Right renal pelvis (tissue), 4 donors: ENCODE data around the gene SHISA2. TPM values are rescaled to one million over a fixed set of nuclear protein-coding genes. Genes with fewer than 3 reads are reported as not detected.
"Not testable (repeated sequence)": the region's sequence is repeated elsewhere in the genome, so short reads cannot be mapped to it uniquely, and the experiment has no call there.

Source experiments
- DNase-seq, 4 donors: peaks; one replicate each; pipeline ENCODE4 v3.0.0-alpha.2; 2013; ENCODE audit warnings: low read depth in 4 of 4, low spot score in 3 of 4, missing footprints in 1 of 4
- polyA plus RNA-seq, 4 donors: library from polyadenylated mRNA; unstranded; fragments of 120-200 nt; gene quantifications; one replicate each; pipeline ENCODE4 v1.2.1, GENCODE V29; 2013; ENCODE audit not compliant: insufficient read length in 4 of 4

SHISA2 gene
- 10 to 100 TPM; 59.0 to 68.7 (median 61.1) TPM for polyA plus RNA-seq

DNA sequence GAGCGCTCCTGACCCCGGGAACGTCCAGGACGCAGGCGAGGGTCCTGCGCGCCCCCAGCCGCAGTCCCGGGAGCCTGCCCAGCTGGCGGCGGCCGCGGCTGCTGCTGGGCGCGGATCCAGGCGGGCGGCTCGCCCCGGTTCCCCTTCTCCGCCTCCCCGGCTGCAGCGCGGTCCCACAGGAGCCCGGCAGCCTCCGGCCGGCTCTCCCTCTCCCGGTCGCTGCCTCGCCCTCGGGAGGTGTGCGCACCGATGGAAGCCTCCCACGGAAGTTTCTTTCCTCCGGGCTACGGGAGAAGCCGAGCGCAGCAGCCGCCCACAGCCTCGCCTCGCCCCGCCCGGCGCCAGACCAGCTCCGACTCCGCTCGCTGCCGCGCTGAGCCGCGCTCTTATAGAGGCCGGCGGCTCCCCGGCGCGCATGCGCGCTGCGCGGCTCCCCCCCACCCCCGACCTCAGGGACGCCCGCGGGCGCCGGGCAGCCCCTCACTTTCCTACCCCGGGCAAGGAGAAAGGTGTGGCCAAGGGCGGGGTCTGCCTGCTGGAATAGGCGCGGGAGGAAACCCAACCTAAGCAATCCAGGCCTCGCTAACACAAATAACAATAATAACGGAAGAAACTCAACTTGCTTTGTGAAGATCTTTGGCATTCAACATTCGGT lies at the start of gene SHISA2:
SHISA2 (minus strand) TSS at position 360 of the 655 bp plus-strand sequence. CDS start 1,041 bp downstream, outside the sequence.
- peak in 1 of 4 donors; percentile 71 for DNase-seq

DNA sequence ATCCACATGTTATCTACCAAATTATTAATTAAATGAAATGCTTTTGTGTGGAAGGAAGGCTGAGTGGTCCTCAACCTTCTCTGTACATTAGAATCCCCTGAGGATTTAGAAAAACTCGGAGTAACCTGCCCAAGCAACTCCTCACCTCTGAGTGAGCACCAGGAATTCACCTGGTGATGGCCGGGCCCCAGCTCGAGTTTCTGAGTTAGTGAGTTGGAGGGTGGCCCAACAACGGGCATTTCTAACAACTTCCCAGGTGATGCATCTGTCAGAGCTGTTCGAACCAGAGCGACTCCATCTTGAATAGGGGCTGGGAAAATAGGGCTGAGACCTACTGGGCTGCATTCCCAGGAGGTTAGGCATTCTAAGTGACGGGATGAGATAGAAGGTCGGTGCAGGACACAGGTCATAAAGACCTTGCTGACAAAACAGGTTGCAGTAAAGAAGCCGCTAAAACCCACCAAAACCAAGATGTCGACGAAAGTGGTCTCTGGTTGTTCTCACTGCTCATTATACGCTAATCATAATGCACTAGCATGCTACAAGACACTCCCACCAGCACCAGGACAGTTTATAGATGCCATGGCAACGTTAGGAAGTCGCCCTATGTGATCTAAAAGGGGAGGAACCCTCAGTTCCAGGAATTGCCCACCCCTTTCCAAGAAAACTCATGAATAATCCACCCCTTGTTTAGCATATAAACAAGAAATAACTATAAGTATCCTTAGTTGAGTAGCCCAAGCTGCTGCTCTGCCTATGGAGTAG lies 44.2 kb upstream of the SHISA2 start:
- no peak for DNase-seq

DNA sequence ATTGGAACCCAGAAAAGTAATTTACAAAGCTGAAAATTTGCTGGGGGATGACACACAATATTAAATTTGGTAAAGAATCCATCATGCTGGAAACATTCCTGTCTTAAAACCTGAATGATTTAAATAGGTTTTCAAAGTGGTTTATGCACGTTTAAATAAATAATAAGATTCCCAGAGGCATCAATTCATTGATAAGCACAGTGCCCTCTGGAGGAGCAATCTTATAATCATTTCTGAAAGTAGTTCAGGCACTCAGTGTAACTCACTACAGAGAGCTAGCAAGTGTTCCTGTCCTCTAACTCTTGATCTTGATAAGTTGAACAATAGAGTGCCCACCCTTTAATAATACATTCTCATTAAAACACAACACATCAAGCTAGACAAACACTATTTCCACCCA lies 43.5 kb upstream of the SHISA2 start:
- no peak for DNase-seq

- not testable (repeated sequence) for DNase-seq
Measured at GRCh38 chr13:26076821-26077220, 25.0 kb upstream of the SHISA2 start.

DNA sequence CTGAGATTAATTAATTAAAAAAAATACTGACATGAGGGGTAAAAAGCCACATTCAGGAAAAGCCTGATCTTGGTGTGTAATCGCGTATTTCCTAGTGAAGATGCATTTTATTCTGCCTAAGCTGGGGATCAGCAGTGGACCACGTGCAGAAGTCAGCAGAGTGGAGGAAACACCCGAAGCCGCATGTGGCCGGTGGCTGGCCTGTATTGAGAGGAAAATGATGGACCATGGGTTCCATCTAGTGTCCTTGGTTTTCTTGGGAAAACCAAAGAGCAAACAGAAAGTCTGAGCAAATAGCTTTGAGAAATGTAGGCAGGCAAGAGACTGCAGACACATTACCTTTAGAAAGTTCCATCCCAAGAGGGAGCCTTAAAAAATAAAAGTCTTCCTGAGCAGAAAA lies 23.7 kb upstream of the SHISA2 start:
- no peak for DNase-seq

- no peak for DNase-seq
Measured at GRCh38 chr13:26074706-26075105, 22.9 kb upstream of the SHISA2 start.

- DNase-seq = not testable (repeated sequence)
Measured at GRCh38 chr13:26072335-26072734, 20.5 kb upstream of the SHISA2 start.

- no peak for DNase-seq
Measured at GRCh38 chr13:26071691-26072090, 19.9 kb upstream of the SHISA2 start.

GRCh38 chr13:26069642-26070041 lies 17.8 kb upstream of the SHISA2 start:
- not testable (repeated sequence) for DNase-seq

DNA sequence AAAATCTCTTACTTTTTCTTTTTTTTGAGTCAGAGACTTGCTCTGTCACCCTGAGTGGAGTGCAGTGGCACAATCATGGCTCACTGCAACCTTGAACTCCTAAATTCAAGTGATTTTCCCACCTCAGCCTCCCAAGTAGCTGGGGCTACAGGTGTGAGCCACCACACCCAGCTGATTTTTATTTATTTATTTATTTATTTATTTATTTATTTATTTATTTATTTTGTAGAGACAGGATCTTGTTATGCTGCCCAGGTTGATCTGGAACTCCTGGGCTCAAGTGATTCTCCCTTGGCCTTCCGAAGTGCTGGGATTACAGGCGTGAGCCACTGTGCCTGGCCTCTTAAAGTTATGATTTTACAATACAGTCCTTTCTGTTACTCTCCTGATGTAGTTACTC lies 16.6 kb upstream of the SHISA2 start:
- DNase-seq = not testable (repeated sequence)

DNA sequence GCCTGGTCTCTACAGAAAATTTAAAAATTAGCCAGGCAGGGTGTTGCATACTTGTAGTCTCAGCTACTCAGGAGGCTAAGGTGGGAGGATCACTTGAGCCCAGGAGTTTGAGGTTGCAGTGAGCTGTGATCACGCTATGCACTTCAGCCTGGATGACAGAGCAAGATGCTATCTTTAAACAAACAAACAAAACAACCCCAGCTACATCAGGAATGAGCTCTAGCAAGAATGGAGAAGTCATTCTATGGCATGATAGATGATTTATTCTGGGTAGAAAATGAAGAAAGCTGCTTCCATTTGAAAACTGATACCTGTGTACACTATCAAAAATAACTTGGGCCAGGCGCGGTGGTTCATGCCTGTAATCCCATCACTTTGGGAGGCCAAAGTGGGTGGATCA lies 15.8 kb upstream of the SHISA2 start:
- no peak for DNase-seq

DNA sequence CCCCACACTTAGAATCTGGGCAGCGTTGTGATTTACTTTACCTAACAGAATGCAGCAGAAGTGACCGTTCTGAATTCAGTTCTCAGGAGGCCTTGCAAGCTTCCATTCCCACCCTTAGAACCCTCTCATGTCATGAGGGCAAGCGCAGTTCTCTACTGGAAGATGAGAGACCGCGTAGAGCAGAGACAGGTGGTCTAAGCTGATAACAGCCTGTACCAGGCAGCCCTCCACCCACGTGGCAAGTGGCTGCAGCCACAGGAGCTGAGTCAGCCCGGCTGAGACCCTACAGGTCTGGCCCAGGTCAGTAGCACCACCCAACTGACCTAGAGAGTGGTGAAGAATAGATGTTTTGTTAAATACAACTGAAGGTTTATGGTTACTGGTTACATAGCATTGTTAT lies 14.7 kb upstream of the SHISA2 start:
- DNase-seq = not testable (repeated sequence)

GRCh38 chr13:26062853-26063444 lies 11.1 kb upstream of the SHISA2 start:
- no peak for DNase-seq

GRCh38 chr13:26061947-26062346 lies 10.1 kb upstream of the SHISA2 start:
- no peak for DNase-seq

DNA sequence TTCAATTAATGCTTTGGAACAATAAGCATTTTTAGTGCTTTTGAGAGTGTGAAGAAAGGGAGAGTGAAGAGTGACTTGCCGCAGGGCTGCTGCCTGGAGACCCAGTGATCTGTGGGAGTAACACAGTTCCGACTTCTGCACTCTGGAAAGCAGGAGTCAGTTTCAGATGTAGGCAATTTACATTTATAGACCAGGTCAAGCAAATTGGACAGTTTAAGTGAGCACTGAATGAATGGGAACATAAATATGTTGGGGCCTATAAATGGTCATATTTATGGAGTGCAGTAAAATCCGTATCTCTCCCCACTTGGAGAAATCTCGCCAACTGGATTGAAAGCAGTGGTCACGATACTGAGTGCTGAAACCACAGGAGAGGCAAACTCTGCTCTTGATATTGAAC lies 9.4 kb upstream of the SHISA2 start:
- no peak for DNase-seq

DNA sequence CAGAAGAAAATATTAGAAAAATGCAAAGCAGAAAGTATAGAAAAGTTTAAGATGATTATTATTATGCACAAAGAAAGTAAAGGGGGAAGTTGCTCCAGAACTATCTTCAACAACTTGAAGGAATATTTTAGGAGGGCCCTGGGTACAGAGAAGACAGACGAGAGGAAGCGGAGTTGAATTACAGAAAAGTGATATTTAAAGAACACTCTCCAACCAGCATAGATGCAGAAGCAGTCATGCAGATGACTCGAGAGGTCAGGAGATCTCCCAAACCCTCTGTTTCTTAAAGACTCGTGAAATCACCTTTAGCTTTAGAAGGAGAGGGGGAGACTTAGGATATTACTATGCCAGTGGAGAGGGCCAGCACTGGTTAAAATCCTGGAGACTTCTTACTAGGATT lies 8.5 kb upstream of the SHISA2 start:
- no peak for DNase-seq

DNA sequence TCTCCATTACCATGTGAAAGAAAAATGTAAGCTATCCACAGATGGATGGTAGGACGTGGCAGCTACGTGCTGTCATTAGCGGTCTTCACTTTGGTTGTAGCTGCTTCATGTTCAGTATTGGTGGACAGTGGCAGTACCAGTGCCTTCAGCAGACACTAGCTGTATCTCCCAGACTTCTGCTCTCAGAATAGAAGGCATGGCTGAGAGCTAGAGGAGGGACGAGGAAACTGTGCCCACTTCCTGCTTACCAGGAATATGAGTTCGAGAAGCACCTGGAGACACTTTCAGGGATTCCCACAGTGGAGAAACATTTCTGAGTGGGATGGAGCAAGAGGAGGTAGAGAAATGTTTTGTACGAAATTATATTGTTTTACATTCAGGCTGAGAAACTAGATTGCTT lies 6.9 kb upstream of the SHISA2 start:
- no peak for DNase-seq

DNA sequence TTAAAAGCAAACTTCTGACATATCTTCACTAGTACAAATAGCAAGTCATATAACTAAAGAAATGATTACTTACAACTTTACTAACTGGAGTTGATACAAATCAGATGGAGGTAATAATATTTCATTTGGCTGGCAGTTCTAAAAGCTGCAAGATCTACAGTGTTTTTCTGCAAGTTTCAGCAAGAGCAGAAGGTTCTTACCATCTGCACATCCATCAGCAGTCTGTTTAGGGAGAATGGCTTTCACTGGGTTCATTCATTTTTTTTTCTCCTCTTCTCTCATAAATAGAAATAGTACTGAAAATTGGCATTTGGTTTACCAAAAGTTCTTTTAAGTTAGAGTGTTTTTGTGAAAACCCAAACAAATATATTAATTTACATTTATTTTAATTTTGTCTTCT lies 3.1 kb upstream of the SHISA2 start:
- no peak for DNase-seq

DNA sequence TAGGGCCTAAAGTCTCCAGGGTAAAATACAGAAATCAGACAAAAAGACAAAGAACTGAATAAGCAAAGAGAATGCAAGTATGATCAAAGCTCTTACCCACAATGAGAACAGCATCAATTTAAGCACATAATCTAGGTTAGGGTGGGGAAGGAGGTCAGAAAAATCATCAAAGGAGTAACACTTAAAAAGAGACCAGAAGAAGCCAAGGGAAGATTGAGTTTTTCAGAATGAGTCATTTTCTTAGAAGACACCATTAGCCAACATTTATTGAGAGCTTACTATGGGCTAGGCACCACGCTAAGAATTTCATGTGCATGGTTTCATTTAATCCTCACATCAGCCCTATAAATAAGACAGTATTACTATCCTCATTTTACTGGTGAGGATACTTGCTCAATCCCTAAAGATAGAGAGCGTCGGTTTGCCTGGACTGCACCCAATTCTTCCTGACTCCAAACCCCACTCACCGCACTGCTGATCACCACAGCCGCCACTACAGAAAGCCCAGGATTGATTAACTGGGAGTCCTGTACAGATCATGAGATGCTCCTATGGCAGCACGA lies 1.7 kb upstream of the SHISA2 start:
- no peak for DNase-seq

DNA sequence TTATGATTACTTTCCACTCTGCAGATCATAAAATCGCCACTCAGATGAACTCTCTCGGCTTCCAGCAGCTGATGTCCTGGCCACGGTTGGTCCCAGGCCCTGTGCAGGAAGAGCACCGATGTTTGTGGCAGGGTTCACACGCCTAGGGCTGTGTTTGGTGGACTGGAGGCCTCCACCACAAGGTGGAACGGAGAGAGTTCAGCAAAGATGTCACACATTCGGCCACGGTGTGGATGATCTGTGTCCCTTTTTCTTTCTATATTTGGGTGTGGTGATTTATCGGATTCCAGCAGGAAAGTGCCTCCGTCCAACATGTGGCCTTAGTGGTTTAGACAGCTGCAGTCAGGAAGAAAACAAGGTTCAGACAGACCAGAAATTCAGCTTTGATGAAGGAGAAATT lies 521 bp upstream of the SHISA2 start:
- no peak for DNase-seq

DNA sequence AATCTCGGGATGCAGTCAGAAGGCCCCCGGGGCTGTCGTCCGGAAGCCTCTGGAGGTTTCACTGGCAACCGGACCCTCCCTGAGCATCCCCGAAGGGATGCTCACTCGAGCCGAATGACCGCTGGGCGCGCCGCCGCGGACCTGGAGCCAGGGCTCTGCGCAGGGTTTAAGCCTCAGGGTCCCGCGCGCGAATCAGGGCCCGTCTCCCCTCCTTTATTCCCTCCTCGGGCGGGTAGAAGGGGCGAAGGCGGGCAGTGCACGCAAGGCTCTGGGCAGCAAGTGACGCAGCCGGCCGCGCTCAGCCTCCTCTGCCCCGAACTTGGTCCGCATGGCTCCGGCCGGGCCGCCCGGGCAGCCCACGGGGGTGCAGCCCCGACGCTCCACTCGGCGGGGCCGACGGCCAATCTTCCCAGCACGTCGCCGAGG lies 572 bp downstream of the SHISA2 start:
- peak in 1 of 4 donors; percentile 37 for DNase-seq
